ENCODE data around the gene USP16.
"Not testable (repeated sequence)": the region's sequence is repeated elsewhere in the genome, so short reads cannot be mapped to it uniquely, and the experiment has no call there.

The USP16 gene

GRCh38 chr21:29024474-29025327, at the start of gene USP16:
Gene USP16 (plus strand): TSS chr21:29024668. CDS start chr21:29027914, 3,246 bp downstream.
- DNase-seq (ENCODE audit: low read depth, low spot score), result peak; percentile 82

GRCh38 chr21:28975397-28975796, 49.1 kb upstream of the USP16 start:
- DNase-seq (ENCODE audit: low read depth, low spot score), result no peak

- no peak for DNase-seq (ENCODE audit: low read depth, low spot score)
Measured at GRCh38 chr21:28979092-28979491, 45.4 kb upstream of the USP16 start.

- no peak for DNase-seq (ENCODE audit: low read depth, low spot score)
Measured at GRCh38 chr21:28982637-28983036, 41.8 kb upstream of the USP16 start.

- DNase-seq (ENCODE audit: low read depth, low spot score), result no peak
Measured at GRCh38 chr21:28986677-28987076, 37.8 kb upstream of the USP16 start.

GRCh38 chr21:28988146-28988545, 36.3 kb upstream of the USP16 start:
- DNase-seq (ENCODE audit: low read depth, low spot score), result not testable (repeated sequence)

GRCh38 chr21:28991861-28992525, 32.5 kb upstream of the USP16 start:
- no peak for DNase-seq (ENCODE audit: low read depth, low spot score)

GRCh38 chr21:28992526-28993292, 31.8 kb upstream of the USP16 start, which contains the start of gene LTN1:
Gene LTN1 (minus strand): TSS chr21:28992877. CDS start chr21:28992805, 72 bp downstream.
- DNase-seq (ENCODE audit: low read depth, low spot score), result peak; percentile 99

GRCh38 chr21:28993293-28993629, 31.2 kb upstream of the USP16 start:
- DNase-seq (ENCODE audit: low read depth, low spot score), result no peak

- peak; percentile 88 for DNase-seq (ENCODE audit: low read depth, low spot score)
Measured at GRCh38 chr21:29002442-29003144, 21.9 kb upstream of the USP16 start.

- no peak for DNase-seq (ENCODE audit: low read depth, low spot score)
Measured at GRCh38 chr21:29005696-29006095, 18.8 kb upstream of the USP16 start.

GRCh38 chr21:29007135-29007534, 17.3 kb upstream of the USP16 start:
- no peak for DNase-seq (ENCODE audit: low read depth, low spot score)

- no peak for DNase-seq (ENCODE audit: low read depth, low spot score)
Measured at GRCh38 chr21:29007810-29008209, 16.7 kb upstream of the USP16 start.

GRCh38 chr21:29008367-29008766, 16.1 kb upstream of the USP16 start:
- DNase-seq (ENCODE audit: low read depth, low spot score), result no peak

- DNase-seq (ENCODE audit: low read depth, low spot score), result not testable (repeated sequence)
Measured at GRCh38 chr21:29011236-29011635, 13.2 kb upstream of the USP16 start.

- no peak for DNase-seq (ENCODE audit: low read depth, low spot score)
Measured at GRCh38 chr21:29017639-29018237, 6.7 kb upstream of the USP16 start.

GRCh38 chr21:29018540-29018939, 5.9 kb upstream of the USP16 start:
- no peak for DNase-seq (ENCODE audit: low read depth, low spot score)

- no peak for DNase-seq (ENCODE audit: low read depth, low spot score)
Measured at GRCh38 chr21:29022166-29022565, 2.3 kb upstream of the USP16 start.

GRCh38 chr21:29025328-29025713, 853 bp downstream of the USP16 start:
- no peak for DNase-seq (ENCODE audit: low read depth, low spot score)

- DNase-seq (ENCODE audit: low read depth, low spot score), result no peak
Measured at GRCh38 chr21:29029524-29029923, 5.1 kb downstream of the USP16 start.

- DNase-seq (ENCODE audit: low read depth, low spot score), result no peak
Measured at GRCh38 chr21:29030909-29031308, 6.4 kb downstream of the USP16 start.
